NCI-H2196 treated with DMSO at 0.1 percent for 48 hours (cell line): Measurements from ENCODE around the gene MAP4K4.
"Not testable (repeated sequence)": the region's sequence is repeated elsewhere in the genome, so short reads cannot be mapped to it uniquely, and the experiment has no call there.

ENCODE experiments used
- DNase-seq: peaks from one replicate; lab custom pipeline; 2025; ENCODE audit not compliant: unreplicated experiment; lab: John Stamatoyannopoulos, UW

The MAP4K4 gene

DNA sequence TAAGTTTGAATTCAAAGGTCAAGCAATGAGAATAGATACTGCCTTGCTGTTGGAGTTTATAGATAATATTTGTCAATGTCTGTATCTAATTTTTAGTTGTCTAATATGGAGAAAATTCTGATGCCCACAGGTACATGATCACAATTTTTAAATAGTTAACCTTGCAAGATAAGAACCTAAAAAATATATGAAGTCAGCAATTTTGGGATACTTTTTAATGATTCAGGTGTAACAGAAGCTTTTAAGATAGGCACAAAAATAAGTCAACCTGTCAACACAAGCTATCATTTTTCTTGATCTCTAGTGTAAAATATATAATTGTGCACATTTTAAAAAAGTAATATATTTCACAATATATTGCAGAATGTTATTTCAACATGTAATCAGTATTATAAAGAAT lies 201.8 kb downstream of the MAP4K4 start:
- no peak for DNase-seq

GRCh38 chr2:101899871-101900270 lies 202.4 kb downstream of the MAP4K4 start:
- no peak for DNase-seq

DNA sequence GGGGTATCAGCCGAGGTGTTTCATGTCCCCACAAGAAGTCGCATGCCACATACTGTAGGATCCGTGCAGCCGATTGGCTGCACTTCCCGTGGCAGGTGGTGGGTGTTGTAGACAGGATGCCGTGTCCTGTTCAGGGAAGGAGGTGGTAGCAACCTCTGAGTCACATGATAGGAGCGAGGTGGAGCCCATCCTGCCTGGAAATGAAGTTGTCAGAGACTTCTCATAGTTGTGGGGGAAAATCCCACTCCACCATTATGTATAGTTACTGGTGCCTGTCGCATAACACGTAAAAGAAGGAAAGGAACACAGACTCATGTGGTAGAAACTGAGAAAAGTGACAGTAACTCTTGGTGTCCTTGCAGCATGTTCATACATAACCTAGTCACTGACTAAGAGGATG lies 202.9 kb downstream of the MAP4K4 start:
- DNase-seq = no peak

- no peak for DNase-seq
Measured at GRCh38 chr2:101901241-101901640, 203.7 kb downstream of the MAP4K4 start.

GRCh38 chr2:101902169-101902568 lies 204.7 kb downstream of the MAP4K4 start:
- DNase-seq = no peak

DNA sequence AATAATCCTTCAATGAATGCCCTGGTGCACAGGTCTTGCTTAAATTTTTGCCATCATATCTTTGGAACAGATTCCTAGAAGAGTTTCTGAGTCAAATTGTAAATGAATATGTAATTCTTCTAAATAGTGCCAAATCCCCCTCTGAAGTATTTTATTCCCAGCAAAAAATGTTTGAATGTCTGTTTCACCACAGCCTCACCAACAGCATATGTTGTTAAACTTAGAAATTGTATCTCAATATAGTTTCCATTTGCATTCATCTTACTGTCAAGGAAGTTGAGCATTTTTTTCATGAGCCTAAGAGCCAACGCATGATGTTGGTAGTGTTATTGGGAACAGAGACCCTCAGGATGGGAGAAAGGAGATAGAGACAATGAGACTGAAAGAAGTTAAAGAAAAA lies 207.4 kb downstream of the MAP4K4 start:
- no peak for DNase-seq

- no peak for DNase-seq
Measured at GRCh38 chr2:101905746-101906336, 208.3 kb downstream of the MAP4K4 start.

DNA sequence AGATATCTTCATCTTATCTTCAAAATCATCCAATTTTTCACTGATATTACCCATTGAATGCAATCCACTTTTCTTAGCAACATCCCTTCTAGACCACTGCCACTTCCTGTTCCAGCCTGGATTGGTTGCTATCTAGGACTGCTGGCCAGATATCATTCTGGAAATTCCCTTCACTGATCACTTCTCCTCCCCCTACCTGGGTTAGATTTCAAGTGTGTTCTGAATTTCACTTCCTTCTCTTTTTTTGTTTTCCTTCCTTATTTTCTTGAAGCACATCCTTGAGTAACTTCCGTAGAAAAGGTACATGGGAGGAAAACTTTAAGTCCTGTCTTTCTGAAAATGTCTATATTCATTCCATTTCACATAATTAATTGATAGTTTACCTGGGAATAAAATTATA lies 212.3 kb downstream of the MAP4K4 start:
- no peak for DNase-seq

- DNase-seq = no peak
Measured at GRCh38 chr2:101912545-101912944, 215.0 kb downstream of the MAP4K4 start.

- DNase-seq = no peak
Measured at GRCh38 chr2:101921319-101921952, 223.9 kb downstream of the MAP4K4 start.

DNA sequence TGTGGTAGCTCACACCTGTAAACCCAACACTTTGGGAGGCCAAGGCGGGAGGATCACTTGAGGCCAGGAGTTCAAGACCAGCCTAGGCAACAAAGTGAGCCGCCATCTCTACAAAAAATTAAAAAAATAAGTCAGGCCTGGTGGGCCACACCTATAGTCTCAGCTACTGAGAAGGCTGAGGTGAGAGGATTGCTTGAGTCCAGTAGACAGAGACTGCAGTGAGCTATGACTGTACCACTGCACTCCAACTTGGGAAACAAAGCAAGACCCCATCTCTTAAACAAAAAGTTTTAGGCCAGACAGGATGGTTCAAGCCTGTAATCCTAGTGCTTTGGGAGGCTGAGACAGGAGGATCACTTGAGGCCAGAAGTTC lies 224.4 kb downstream of the MAP4K4 start:
- no peak for DNase-seq

DNA sequence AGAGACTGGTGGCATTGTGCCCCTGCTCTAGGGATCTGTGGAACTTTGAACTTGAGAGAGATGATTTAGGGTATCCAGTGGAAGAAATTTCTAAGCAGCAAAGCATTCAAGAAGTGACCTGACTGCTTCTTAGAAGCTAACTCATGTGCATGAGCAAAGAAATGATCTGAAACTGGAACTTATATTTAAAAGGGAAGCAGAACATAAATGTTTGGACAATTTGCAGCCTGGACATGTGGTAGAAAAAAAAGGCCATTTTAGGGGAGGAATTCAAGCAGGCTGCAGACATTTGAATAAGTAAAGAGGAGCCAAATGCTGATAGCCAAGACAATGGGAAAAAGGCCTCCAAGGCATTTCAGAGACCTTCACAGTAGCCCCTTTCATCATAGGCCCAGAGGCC lies 226.8 kb downstream of the MAP4K4 start:
- DNase-seq = not testable (repeated sequence)

DNA sequence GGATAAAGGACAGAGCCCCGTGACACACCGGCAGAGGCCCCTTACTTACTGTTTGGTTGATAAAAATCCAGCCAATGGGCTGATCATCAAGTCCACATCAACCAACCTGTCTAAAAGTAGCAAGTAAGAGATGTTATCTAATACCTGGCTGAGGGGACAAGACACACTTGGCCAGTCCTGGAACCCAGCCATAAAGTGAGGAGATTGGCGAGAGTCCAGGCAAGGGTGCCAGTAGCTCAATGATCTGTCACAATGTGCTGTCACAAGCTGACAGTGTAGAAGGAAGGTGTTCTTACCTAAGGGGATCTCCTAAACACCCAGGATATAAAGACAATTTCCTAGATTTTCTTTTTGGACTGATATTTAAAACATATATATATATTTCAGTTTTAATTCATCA lies 232.5 kb downstream of the MAP4K4 start:
- no peak for DNase-seq

- no peak for DNase-seq
Measured at GRCh38 chr2:101930847-101931246, 233.3 kb downstream of the MAP4K4 start.

DNA sequence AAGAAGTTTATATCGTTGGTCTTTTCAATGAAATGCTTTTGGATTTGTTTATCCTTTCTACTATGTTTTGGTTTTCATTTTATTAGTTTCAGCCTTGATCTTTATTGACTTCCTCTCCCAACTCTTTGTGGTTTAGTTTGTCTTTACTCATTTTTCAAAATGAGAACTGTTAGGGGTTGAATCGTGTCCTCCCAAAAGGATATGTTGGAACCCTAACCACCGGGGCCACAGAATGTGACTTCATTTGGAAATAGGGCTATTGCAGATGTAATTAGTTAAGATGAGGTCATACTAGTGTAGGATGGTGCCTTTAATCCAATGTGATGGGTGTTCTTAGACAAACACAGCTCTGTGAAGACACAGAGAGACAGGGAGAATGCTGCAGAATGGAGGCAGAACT lies 233.9 kb downstream of the MAP4K4 start:
- DNase-seq = no peak

DNA sequence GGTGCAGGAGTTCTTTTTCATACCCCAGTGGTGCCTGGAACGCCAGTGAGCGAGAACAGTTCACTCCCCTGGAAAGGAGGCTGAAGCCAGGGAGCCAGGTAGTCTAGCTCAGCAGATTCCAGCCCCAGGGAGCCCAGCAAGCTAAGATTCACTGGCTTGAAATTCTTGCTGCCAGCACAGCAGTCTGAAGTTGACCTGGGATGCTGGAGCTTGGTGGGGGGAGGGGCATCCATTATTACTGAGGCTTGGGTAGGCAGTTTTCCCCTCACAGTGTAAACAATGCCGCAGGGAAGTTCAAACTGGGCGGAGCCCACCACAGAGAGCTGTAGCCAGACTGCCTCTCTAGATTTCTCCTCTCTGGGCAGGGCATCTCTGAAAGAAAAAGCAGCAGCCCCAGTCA lies 238.3 kb downstream of the MAP4K4 start:
- DNase-seq = not testable (repeated sequence)

GRCh38 chr2:101942851-101943250 lies 245.3 kb downstream of the MAP4K4 start:
- no peak for DNase-seq
